Stimulated activated CD8-positive, alpha-beta memory T cell treated with anti-CD3 and anti-CD28 coated beads, Interleukin-15, amount 100 ng/mL, for 1 hour (primary cell): ENCODE measurements around the gene CEL.
"Not testable (repeated sequence)": the region's sequence is repeated elsewhere in the genome, so short reads cannot be mapped to it uniquely, and the experiment has no call there.

Source experiments
- DNase-seq: peaks from one replicate; pipeline ENCODE4 v3.0.0-alpha.2; 2020; ENCODE audit warnings: low read depth

The CEL gene

DNA sequence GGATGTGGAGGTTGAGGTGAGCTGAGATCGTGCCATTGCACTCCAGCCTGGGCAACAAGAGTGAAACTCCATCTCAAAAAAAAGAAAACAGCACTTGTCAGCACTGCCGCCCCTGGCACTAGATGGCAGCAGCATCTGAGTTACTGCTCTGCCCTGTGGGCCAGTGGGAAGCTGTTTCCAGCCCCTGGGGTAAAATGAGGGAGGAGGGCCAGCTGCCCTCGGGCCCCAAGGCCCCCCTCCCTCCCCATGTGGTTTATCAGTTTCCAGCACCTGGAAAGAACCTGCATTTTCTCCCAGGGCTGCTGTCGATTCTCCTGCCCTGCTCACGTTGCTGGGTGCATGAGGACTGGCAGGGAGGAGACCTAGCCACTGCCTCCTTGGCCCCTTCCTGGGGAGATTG, 13.2 kb upstream of the CEL start:
- no peak for DNase-seq

DNA sequence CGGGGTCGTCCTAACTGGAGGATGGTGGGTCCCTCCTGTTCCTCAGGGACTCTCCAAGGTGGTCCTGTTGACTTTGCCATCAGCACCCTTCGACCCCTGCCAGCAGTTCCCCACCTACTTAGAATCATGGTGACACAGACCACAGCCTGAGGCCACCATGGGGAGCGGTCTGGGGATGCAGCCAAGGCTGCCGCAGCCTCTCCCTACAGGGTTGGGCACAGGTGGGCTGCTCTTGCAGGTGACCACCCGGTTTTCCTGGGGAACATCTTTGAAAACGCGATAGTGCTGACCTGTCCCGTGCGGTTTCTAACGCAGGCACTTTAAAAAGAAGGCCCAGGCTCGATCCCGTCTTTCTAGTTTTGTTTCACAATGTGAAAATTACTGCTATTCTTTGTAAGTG, 12.7 kb upstream of the CEL start:
- DNase-seq: no peak

DNA sequence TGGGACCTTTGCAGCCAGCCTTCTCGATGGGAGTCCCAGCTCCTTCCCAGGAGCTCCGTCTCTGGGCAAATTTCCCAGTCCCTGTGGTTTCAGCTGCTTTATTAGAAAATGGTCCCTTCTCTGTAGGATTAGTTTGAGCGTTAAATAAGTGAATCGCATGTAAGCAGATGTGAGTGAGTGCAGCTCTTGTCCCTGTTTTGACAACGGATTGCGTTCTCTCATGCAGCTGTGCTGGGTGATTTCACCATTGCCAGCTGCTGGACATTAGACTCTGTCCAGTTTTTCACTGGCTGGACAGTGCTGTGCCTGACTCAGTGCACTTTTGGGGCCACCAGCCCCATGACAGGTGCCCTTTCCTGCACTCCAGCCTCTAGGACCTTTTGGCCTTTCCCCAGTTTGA, 11.6 kb upstream of the CEL start:
- no peak for DNase-seq

DNA sequence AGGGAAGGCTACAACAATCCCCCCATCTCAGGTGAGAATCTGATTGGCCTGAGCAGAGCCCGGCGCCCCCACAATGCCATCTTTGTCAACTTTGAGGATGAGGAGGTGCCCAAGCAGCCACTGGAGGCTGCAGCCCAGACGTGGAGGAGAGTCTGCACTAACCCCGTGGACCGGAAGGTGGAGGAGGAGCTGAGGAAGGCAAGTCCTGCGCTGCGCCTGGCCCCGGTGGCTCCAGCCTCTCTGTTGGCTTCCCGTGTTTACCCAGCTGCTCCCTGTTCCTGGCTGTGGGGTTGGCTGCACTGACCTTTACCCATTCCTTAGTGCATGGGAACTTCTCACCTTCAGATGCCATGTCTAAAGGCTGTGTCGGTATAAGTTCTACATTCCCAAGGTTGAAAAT, 11.0 kb upstream of the CEL start:
- DNase-seq: no peak

DNA sequence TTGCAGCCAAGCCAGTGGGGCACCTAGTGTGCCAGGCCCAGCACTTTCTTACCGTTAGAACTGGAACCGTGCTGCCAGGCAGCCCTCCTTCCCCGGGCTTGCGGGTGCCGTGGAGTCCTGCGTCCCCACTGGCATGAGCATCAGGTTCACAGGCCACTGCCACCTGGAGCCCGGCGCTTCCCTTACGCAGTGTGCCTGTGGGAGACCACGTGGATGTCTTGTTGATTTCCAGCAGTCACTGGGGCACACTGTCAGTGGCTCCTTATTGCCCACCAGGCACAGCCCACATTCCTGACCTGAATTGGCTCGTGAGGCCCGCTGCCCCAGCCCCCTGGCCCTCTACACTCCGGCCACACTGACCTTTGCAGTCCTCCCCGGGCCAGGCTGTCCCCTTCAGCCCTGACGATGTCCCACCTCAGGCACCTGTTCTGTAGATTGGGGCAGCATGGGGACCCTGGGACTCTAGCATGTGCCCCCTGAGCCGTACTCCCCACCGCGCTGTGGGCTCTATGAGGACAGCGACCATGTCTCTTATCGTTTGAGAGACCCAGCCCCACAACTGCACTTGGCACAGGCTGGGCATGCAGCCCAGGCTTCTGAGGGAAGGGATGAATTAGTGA, 10.4 kb upstream of the CEL start:
- DNase-seq: no peak

DNA sequence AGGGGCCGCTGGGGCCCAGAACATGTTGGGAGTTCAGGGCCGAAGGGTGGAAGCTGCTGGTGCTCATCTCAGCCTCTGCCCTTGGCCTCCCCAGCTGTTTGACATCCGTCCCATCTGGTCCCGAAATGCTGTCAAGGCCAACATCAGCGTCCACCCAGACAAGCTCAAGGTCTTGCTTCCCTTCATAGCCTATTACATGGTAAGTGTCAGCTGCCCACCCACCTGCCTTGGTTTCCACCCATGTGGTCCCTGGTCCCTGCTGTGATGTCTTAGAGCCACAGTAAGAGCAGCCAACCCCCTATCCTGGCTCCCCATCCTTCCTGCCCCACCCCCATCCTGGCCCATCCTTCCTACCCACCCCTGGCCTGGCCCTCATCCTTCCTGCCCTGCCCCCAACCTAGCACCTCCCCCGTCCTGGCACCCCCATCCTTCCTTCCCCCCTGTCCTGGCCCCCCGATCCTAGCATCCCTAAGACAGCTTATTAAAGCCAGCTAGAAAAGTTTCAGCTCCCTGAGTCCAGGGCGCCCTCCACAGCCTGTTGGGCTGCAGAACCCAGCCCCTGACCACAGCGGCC, 9.7 kb upstream of the CEL start:
- DNase-seq: no peak

DNA sequence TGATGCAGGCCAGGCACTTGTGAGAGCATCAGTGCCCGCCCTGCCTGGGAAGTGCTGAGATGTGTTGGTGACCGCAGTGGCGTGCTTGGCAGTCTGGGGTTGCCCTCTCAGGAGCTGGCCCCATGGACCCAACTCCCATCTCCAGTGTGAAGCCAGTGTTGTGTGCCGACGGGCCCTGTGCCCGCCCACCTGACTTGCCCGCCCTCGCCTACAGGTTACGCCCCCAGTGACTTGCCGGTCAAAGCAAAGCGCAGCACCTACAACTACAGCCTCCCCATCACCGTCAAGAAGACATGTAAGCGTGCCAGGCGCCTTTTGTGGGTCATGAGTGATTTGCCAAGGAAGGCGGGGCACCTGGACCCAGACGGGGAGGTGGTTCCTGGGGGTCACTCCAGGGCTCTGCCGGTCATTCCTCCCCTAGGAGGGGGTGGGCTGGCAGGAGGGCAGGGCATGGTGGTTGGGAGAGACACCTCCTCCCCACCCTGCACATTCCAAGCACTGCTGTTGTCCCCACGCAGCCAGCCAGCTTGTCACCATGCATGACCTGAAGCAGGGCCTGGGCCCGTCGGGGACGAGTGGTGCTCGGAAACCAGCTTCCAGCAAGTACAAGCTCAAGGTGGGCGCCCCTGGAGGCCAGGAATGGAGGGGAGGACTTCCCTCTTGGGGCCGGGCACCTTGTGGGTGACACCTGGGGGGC, 7.4 kb upstream of the CEL start:
- no peak for DNase-seq

DNA sequence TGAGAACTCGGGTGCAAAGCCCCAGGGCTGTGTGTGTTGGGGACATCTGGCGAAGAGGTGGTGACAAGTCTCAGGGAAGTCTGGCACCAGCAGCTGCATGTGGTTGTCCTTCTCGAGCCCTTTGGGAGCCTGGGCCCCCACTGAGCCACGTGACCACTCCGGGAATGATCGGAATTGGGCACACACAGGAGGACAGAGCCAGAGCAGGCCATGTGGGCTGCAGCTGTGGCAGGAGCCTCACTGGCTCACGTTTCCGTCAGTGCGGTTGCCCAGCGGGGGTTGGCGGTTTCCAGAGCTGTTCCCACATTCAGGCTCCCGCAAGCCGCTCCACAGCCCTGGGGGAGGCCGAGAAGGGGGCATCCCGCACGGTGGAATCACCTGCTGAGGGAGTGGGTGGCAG, 6.8 kb upstream of the CEL start:
- no peak for DNase-seq

DNA sequence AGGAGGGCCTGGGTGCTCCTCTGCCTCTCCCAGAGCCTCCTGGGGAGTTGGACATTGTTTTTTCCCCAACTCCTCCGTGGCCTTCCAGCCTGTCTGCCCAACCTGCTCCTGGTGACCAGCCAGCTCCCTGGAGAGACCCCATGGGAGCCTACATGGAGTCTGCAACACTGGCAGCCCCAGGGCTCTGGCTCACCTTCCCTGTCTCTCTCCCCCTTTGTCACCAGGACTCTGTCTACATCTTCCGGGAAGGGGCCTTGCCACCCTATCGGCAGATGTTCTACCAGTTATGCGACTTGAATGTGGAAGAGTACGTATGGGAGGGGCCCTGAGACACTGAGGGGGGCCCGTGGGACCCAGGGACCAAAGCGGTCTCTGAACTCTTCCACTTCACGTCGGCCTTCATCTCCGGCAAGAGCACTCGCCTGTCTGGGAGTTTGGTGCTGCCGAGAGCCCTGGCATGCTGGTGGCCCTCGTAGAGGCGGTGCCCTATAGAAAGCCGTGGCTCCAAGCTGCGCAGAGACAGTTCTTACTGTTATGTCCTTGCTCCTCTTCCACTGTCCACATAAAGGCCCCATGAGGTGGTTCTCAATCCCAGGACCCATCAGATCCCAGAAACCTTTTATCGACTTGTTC, 5.9 kb upstream of the CEL start:
- no peak for DNase-seq

DNA sequence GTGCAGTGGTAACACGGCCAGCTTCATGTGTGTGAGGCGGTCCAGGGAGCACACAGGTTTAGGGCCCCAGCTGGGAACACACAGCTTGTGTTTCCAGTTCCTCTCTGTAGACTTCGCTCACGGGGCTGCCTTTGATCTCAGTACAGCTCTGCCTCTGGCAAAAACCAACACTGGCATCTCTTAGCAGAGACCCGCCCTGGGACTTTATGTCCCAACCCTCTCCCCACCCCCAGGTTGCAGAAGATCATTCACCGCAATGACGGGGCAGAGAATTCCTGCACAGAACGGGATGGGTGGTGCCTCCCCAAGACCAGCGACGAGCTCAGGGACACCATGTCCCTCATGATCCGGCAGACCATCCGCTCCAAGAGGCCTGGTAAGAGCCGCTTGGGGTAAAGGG, 5.2 kb upstream of the CEL start:
- DNase-seq: no peak

DNA sequence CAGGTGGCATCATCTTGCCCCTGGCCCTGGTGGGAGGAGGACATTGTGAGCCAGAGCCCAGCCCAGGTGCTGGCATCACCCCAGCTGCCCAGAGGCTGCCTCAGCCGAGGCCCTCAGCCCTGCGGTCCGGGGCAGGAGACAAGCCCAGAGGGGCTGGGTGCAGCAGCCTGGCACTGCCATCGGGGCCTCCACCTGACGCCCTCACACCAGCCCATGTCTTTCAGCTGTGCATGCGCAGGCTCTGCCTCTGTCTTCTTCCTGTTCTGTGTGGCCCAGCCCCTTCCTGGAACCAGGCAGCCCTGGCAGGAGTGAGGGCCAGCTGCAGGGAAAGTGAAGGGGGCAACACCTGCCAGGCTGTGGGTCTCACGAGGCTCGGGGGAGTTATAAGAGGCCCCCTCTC, 4.8 kb upstream of the CEL start:
- DNase-seq: no peak

DNA sequence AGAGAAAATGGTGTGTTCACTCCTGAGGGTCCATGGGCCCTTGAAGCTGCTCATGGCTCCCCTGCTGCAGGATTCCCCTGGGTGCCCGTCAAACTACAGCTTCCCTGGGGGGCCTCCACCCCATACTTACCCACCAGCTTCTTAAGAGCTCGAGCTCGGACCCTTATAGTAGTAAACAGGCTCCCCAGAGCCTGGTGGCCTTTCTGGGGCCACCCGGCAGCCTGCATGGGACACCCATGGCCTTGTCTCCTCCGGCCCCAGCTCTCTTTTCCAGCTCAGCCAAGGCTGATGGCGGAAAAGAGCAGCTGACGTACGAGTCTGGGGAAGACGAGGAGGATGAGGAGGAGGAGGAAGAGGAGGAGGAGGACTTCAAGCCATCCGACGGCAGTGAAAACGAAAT, 4.2 kb upstream of the CEL start:
- DNase-seq: no peak

DNA sequence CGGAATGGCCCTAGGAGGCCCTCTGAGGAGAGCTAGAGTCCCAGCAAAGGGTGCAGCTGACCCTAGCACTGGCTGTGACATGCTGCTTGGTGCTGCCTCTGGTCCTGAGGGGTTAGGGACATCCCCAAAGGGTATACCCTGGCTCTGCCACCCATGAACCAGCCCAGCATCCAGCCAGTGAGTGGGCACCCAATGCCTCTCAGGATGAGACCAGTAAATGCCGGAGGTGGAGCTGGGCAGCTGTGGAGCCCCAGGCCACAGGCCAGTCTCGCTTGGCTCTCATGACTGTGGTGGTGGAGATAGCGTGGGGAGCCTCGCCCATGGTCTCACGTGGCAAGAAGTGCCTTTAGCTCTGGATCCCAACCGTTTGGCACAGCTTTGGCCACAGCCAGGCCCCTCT, 3.7 kb upstream of the CEL start:
- DNase-seq: no peak

DNA sequence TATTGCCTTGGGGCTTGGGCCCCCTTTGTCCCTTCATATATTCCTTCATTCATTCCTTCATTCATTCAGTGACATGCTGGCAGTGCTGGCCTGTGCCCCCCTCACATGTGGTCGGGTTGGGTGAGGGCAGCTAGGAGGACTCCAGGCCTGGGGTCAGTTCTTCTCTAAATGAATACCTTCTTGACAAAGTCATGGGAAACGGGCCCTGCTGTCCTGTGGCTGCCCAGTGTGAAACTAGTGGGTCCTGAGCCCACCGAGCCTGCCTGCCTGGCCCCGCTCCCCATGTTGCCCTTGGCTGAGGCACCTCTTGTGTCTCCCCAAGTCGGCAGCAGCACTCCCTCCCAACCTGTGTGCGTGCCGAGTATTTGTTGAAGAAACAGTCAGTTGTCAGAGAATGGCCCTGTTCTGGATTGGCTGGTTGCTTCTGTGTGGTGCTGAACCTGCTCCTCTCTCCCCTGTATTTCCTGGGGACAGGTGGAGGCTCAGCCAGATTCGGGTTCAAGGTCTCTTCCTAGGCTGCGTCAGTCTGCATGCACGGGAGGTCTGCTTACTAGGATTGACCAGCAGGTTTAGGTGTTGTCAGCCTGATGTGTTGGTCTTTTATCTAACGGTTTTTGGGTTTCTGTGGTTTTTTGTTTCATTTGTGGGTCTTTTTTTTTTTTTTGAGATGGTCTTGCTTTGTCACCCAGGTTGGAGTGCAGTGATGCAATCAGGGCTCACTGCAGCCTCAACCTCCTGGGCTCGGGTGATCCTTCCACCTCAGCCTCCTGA, 3.0 kb upstream of the CEL start:
- no peak for DNase-seq

DNA sequence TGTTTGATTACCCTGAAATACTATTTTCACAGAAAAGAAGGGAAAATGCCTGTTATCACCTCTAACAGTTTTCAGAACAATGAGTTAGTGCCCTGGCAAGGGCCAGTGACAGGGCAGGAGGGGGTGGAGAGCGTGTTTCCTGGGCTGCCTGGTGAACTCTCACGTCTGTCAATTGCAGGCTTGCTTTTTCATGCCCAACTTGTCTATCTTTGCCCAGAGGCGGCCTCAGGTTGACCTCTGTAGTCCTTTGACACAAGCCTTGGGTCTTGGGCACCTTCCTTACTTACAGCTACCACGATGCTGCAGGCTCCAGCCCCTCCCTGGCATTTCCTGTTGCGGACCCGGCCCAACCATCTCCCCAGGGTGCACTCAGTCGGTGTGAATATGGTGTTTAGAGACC, 2.2 kb upstream of the CEL start:
- DNase-seq: no peak

DNA sequence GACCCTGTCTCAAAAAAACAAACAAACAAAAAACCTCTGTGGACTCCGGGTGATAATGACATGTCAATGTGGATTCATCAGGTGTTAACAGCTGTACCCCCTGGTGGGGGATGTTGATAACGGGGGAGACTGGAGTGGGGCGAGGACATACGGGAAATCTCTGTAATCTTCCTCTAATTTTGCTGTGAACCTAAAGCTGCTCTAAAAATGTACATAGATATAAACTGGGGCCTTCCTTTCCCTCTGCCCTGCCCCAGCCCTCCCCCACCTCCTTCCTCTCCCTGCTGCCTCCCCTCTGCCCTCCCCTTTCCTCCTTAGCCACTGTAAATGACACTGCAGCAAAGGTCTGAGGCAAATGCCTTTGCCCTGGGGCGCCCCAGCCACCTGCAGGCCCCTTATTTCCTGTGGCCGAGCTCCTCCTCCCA, 1.4 kb upstream of the CEL start:
- no peak for DNase-seq

DNA sequence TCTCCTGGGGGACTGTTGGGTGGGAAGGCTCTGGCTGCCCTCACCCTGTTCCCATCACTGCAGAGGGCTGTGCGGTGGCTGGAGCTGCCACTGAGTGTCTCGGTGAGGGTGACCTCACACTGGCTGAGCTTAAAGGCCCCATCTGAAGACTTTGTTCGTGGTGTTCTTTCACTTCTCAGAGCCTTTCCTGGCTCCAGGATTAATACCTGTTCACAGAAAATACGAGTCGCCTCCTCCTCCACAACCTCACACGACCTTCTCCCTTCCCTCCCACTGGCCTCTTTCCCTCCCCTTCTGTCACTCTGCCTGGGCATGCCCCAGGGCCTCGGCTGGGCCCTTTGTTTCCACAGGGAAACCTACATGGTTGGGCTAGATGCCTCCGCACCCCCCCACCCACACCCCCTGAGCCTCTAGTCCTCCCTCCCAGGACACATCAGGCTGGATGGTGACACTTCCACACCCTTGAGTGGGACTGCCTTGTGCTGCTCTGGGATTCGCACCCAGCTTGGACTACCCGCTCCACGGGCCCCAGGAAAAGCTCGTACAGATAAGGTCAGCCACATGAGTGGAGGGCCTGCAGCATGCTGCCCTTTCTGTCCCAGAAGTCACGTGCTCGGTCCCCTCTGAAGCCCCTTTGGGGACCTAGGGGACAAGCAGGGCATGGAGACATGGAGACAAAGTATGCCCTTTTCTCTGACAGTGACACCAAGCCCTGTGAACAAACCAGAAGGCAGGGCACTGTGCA, 590 bp upstream of the CEL start:
- DNase-seq: not testable (repeated sequence)

DNA sequence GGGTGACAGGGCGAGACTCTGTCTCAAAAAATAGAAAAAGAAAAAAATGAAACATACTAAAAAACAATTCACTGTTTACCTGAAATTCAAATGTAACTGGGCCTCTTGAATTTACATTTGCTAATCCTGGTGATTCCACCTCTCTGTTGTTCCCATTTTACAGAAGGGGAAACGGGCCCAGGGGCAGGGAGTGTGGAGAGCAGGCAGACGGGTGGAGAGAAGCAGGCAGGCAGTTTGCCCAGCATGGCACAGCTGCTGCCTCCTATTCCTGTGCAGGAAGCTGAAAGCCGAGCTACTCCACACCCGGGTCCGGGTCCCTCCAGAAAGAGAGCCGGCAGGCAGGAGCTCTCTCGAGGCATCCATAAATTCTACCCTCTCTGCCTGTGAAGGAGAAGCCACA, 788 bp downstream of the CEL start:
- not testable (repeated sequence) for DNase-seq

DNA sequence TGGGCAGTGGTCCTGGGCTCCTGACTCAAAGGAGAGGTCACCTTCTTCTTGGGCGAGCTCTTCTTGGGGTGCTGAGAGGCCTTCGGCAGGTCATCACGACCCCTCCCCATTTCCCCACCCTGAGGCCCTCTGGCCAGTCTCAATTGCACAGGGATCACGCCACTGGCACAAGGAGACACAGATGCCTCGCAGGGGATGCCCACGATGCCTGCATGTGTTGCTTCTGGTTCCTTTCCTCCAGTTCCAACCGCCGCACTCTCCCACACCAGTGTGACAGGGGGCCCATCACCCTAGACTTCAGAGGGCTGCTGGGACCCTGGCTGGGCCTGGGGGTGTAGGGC, 1.3 kb downstream of the CEL start:
- DNase-seq: no peak

DNA sequence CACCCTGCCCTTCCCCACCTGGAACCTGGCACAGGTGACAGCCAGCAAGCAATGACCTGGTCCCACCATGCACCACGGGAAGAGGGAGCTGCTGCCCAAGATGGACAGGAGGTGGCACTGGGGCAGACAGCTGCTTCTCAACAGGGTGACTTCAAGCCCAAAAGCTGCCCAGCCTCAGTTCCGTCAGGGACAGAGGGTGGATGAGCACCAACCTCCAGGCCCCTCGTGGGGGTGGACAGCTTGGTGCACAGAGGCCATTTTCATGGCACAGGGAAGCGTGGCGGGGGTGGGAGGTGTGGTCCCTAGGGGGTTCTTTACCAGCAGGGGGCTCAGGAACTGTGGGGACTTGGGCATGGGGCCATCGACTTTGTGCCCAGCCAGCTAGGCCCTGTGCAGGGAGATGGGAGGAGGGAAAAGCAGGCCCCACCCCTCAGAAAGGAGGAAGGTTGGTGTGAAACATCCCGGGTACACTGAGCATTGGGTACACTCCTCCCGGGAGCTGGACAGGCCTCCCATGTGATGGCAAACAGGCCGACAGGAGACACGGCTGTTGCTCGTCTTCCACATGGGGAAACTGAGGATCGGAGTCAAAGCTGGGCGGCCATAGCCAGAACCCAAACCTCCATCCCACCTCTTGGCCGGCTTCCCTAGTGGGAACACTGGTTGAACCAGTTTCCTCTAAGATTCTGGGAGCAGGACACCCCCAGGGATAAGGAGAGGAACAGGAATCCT, 1.9 kb downstream of the CEL start:
- no peak for DNase-seq
